ENCODE measurements around the gene SETBP1.

DNA sequence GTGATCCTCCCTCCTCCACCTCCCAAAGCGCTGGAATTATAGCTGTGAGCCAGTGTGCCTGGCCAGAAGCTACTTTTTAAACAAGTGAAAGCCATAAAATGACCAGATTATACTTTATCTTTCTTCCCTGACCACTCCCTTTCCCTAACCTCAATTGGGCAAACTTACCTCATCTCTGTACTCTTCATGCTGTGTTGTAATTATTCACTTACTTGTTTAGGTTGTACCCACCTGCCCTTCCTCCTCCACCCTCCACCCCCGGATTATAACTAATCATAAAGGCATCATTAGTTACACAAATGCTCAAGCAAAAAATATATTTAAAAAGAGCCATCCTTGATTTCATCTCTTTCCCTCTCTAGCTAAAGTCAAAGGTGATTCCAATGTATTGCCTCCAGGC, 279.9 kb downstream of the SETBP1 start:
- TF ChIP-seq SUZ12 (IDR thresholded peaks at IDR 0.05; ENCODE audit: extremely low read depth, insufficient read depth, insufficient read length) (no peak), ZNF274 (IDR thresholded peaks at IDR 0.05; ENCODE audit: low read depth, low read length) (no peak), YY1 (IDR thresholded peaks at IDR 0.05; ENCODE audit: insufficient read depth, insufficient read length) (no peak)
